G401.6 (cell line): ENCODE data around the gene KCNAB1.
"Not testable (repeated sequence)": the region's sequence is repeated elsewhere in the genome, so short reads cannot be mapped to it uniquely, and the experiment has no call there.

Experiments
- FAIRE-seq: peaks from 2 replicates; lab custom pipeline; 2012; peaks lifted over from hg19 to GRCh38; lab: Jason Lieb, UNC

KCNAB1 gene

DNA sequence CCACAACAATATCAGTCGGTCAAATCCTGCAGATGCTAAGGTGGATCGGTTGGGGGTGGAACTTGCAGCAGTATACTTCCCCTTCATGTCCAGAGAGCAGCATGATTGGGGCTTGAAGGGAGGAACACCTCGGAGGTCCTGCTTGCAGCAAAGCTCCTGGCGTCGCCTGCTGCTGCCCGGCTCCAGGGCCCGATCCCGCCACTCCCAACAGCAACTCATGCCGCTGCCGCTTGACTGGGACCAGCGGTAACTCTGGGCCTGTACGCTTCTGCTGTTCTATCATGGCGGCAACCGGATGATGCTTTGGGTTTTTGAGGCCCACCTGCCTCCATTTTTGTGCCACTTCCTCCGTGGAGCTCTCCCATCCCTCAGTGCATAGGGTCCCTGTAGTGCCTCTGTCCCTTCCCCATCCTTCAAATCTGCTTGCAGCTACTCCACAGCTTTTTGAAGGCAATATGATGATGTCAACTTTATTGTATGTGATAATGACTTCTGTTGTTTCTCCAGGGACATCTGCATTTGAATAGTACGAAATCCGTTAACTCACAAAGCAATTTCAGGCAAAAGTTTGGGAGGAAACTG, 56.3 kb downstream of the KCNAB1 start:
- no peak for FAIRE-seq

DNA sequence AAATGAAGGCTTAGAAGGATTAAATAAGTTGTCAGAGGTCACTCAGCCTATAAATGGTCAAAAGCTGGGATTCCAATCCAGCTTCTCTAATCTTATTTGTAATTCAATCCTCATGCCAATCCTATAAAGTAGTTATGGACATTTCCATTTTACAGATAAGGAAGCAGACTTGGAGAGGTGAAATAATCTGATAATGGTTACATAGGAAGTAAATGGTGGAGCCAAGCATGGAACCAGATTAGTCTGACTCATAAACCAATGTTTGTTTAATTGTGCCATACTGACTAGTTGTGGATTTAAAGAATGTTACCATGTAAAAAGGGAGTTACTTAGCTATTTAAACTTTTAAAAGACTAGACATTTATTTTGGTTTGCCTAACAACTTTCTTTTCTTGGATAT, 59.7 kb downstream of the KCNAB1 start:
- no peak for FAIRE-seq

- no peak for FAIRE-seq
Observed at GRCh38 chr3:156181509-156181908, 61.1 kb downstream of the KCNAB1 start.

DNA sequence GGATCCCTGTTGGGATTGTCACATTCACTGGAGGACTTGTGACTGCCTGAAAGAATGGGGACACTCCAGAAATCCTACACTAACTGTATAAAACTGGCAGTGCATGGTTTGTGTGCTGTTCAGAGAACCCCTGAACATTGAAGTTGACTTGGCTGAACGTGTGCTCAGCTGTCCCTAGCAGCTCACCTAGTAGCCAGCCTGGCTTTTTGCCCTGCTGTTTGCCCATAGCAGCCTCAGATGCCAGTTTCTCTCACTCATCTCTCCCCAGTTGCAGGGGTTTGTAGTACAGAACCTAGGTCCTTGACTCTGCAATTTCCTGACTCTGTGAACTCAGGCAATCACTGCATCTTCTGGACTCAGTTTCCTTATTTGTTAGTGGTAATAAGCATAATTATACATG, 63.0 kb downstream of the KCNAB1 start:
- FAIRE-seq: no peak

DNA sequence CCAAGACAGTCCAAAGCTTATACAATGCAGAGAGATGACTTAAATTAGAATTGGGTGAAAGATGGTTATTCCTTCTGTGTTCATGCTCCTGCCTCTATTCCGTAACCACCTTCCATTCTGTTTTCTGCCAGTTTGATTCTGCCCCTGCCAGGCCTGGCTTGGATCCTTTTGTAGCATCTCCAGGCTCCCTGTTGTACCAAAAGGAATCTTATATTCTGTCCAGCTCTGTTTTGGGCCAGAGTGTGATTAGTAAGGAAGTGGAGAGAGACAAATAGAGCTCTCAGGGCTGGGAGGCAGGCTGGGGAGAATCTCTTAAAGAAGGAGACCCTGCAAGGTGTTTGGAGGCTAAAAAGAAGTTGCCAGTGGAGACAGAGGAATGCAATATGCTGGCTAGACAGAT, 63.8 kb downstream of the KCNAB1 start:
- FAIRE-seq: no peak

- no peak for FAIRE-seq
Observed at GRCh38 chr3:156187146-156187769, 66.9 kb downstream of the KCNAB1 start.

DNA sequence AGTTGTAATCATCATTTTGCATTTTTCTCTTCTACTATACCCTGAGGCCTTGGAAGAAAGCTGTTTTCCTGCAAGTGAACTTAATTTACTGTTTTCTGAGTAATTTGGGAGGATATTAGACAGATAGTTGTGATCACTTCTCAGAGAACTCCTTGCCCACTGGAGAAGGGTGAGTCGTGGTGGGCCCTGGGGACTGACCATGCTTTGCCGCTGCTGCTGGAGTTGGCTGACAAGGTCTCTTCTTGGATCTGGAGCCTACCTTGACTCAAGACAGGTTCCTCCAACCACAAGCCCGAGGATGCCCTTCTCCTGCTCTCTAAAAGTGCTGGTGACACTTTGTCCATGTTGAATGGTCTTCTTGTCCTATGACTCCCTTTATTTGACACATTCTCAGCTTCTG, 68.4 kb downstream of the KCNAB1 start:
- no peak for FAIRE-seq

GRCh38 chr3:156189927-156190326, 69.5 kb downstream of the KCNAB1 start:
- FAIRE-seq: no peak

DNA sequence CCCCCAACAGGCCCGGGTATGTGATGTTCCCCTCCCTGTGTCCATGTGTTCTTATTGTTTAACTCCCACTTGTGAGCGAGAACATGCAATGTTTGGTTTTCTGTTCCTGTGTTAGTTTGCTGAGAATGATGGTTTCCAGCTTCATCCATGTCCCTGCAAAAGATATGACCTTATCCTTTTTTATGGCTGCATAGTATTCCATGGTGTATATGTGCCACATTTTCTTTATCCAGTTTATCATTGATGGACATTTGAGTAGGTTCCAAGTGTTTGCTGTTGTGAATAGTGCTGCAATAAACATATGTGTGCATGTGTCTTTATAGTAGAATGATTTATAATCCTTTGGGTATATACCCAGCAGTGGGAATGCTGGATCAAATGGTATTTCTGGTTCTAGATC, 74.6 kb downstream of the KCNAB1 start:
- FAIRE-seq: not testable (repeated sequence)

GRCh38 chr3:156197152-156197551, 76.8 kb downstream of the KCNAB1 start:
- FAIRE-seq: not testable (repeated sequence)

- no peak for FAIRE-seq
Observed at GRCh38 chr3:156201411-156202405, 81.3 kb downstream of the KCNAB1 start.

- FAIRE-seq: no peak
Observed at GRCh38 chr3:156206157-156206556, 85.8 kb downstream of the KCNAB1 start.

DNA sequence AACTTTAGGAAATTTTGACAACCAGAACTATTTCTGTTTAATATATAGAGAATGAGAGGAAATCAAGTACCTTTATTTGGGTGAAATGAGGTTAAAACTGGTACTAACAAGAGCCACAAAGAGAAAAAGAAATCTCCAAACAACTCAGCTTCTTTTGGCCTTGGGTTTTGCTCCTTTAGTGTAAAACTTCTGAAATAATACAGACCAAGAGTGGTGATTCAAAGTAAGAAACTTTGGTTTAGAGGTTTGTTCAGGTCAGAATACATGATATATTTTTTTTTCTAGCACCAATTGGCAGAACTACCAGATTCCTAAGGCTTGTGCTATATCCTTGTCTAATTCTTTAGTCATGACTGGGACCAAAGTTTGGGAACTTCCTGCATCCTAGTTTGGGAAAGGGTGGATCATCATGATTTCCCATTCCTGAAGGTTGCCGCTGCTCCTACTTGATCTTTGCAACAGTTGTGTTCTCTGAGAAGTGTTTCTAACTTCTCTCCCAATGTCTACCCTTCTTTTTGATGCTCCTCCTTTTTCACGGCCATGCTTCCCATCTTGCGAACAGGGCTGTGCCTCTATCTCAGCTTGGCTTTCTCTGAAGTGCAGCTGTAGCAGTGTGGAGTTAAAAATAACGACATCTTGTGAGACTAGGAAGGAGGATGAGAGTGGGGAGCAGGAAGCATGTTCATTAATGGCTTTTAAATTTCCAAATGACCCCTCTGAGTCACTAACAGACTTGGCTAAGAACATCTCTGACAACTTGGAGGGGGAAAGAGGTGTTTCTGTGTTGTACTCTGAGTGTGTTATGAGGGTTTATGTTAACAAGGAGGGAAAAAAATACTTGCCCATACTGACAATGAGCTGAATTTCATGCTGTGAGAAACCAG, 87.7 kb downstream of the KCNAB1 start:
- no peak for FAIRE-seq

DNA sequence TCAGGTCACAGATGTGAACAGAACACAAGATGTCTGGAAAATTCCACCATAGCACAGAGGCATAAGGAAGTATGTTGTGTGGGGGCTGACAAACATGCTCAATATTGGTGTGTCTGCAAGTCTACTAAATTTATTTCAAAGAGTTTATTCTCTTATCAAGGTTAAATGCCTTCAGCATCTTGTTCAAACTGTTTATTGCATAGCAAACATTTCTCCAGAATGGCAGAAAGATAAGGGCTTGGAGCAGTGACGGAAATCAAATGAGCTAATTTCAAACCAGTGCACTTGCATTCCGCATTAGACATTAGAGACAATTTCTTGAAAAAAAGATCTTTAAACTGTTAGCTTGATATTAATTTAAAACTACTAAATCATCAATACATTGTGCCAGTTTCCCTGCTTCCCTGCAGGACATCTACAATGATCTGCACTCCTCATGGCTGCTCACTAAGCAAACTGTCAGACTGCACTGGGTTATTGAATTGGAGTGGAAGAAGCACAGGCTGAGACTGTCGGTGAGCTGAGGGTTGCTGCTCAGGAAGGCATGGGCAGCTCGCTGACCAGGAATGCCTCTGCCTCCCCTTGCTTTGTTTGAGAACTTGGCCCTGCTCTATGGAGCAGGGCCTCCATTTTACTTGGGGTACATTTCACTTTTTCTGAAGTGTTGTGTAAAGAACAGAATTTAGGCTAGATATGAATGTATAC, 89.4 kb downstream of the KCNAB1 start:
- FAIRE-seq: no peak

GRCh38 chr3:156211583-156211982, 91.2 kb downstream of the KCNAB1 start:
- no peak for FAIRE-seq

GRCh38 chr3:156214676-156215075, 94.3 kb downstream of the KCNAB1 start:
- no peak for FAIRE-seq

DNA sequence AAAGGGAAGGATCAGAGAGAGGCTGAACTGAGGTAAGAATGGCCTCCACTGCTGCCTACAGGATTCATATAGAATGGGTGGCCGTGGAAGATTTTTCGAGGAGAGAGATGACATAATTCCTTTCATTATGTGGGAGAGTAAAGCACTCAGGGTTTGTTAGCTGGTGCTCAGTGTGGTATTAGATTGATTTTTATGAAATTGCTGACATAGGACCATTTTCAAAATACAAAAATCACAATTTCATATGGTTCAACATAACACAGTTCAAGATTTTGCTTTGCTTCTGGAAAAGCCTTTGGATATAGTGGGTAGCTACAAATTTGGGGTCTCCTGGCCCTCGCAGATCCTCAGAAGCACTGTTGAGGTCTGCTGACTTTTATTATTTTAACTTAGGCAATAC, 95.4 kb downstream of the KCNAB1 start:
- FAIRE-seq: no peak

DNA sequence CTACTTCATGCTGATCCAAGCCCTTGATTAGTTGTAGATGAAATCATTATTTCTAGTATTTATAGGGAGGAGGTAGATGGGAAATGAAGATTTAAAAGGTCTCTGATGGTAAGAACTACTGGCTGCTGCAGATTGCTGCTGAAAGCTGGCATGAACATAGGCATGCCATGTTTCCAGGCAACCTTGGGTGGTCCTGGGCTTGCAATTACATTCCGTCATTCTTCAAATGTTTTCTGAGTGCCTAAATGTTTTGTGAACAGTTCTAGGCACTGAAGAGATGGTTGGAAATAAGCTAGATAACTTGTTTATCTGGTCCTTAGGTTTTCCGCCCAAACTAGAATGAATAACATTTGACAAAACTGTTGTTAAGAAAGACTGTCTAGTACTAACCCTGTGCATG, 95.8 kb downstream of the KCNAB1 start:
- FAIRE-seq: no peak

DNA sequence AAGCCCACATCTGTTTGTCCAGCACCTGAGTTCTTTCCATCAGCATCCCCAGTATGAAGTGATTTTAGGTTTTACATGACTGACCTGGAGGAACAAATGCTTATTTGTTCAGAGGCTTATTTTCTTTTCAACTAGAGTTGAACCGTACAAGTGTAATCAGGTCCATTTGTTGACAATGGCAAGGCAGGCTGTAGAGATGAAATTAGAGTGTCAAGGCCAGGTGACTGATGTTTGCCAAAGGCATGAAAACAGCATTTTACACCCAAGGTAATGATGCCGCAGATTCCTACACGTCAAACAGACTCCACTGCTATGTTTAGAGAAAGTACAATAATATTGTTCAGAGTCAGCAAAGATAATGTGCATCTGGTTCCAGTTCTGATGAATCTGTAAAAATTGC, 96.5 kb downstream of the KCNAB1 start:
- FAIRE-seq: no peak

DNA sequence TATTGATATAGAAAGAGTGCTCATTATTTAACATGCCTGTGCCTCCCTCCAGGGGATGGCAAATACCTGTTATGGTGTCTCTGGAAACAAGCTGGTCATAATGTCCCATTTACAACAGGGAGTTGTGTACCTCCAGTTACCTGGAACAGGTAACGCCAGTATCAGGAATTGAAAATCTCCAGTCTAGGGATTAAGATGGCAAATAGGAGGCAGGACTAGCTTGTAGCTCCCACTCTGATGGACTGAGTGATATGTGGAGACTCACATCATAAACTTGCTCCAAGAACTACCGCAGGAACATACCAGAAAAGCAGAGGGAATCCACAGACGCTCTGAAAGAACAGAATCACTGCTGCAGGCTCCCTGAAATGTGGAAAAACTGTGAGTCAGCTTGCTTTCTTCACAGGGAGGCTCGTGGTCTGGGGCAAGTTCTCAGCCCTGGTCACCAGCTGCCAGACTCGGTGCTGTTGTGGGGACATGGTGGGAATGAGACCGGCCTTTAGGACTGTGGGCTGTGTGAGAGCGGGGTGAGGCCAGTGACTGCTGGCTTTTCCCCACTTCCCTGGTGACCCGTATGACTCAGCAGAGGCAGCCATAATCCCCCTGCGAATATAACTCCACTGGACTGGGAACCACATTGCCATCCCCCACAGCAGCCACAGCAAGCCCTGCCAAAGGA, 97.4 kb downstream of the KCNAB1 start:
- FAIRE-seq: no peak

- FAIRE-seq: no peak
Observed at GRCh38 chr3:156218353-156218744, 98.0 kb downstream of the KCNAB1 start.
